Measurements from ENCODE around the gene SLC25A30. TPM values are rescaled to one million over a fixed set of nuclear protein-coding genes. Genes with fewer than 3 reads are reported as not detected.
A peak's percentile ranks its signal among the peaks of the same experiment; 100 is the strongest.

Gene SLC25A30
- total RNA-seq: 10 to 100 TPM in 1 of 4 donors, 1 to 10 TPM in 3; 2.4 to 15.6 (median 6.5) TPM

DNA sequence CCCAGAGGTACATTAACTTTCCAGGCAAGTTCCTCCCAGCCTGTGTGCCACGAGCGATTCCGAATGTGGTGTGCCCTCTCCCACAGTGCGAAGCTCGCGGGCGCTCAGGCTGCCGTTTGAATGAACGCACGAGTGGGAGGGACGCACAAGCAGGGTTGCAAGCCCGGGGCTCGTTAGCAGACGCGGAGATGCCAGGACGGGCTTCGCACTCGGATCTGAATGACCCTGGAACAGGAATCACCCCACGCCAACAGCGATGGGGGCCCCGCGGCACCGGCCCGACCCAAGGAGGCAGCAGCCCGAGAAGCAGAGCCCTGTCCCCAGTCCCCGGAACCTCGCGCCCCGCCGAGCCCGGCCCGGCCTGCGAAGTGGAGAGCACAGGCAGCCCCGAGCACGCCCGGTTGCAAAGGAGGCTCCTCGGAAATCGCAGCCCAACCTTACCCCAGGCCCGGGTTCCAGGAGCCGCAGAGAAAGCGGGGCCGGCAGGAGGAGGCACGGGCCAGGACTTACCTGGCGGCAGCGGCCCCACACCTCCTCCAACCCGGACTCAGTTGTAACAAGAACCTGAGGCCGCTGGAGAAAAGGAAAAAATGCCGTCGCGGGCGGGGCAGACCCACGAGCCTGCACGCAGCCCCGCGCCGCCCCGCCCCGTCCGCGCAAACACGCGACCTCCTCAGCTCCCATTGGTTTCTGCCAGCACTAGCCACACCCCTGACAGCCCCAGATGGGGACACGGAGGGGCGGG, at the start of gene SLC25A30:
SLC25A30 (minus strand) TSS at position 584 of the 745 bp plus-strand sequence. CDS start 6,948 bp downstream, outside the sequence.
- Histone ChIP-seq H3K36me3 (no peaks in the 10 kb centered on the region), H3K4me3 (peak within 1 kb of the TSS; percentile 31 to 81 (median 66)), H3K27ac (peak within 1 kb of the TSS; percentile 93 to 97 (median 95)), H3K27me3 (no peaks in the 10 kb centered on the region), H3K4me1 (peaks cover 7 to 46% (median 27%) of the 10 kb centered on the region in 4 donors), H3K9me3 (no peaks in the 10 kb centered on the region)
- TF ChIP-seq, protein P1, sequence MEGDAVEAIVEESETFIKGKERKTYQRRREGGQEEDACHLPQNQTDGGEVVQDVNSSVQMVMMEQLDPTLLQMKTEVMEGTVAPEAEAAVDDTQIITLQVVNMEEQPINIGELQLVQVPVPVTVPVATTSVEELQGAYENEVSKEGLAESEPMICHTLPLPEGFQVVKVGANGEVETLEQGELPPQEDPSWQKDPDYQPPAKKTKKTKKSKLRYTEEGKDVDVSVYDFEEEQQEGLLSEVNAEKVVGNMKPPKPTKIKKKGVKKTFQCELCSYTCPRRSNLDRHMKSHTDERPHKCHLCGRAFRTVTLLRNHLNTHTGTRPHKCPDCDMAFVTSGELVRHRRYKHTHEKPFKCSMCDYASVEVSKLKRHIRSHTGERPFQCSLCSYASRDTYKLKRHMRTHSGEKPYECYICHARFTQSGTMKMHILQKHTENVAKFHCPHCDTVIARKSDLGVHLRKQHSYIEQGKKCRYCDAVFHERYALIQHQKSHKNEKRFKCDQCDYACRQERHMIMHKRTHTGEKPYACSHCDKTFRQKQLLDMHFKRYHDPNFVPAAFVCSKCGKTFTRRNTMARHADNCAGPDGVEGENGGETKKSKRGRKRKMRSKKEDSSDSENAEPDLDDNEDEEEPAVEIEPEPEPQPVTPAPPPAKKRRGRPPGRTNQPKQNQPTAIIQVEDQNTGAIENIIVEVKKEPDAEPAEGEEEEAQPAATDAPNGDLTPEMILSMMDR (IDR thresholded peaks at IDR 0.05): no peak
- TF ChIP-seq POLR2A (IDR thresholded peaks at IDR 0.05) (peak; percentile 76), EP300 (IDR thresholded peaks at IDR 0.05; ENCODE audit: low read depth) (no peak), POLR2AphosphoS5 (IDR thresholded peaks at IDR 0.05) (peak; percentile 79 to 85 (median 83))
- peak; percentile 97 for DNase-seq
- 1% methylated on average over 30 of the region's 64 CpGs; no CpG with 5 or more reads in 1 of the 2 donors for WGBS, 2 donors (ENCODE audit: low coverage in 1 of 2)
- in situ Hi-C loops (cut with MboI; ENCODE audit: low pct_ligation_motif_present in 1 of 4, low pct_unique_long_range_greater_than_20kb in 1 of 4, low sequenced_read_pairs in 3 of 4) (no loop called here), intact Hi-C loops (cut with DNase I; ENCODE audit: low total_unique reads) (loop anchor here (5.0 kb wide), 1 partner anchor 44 kb away; the partner anchor contains the start of gene COG3)

DNA sequence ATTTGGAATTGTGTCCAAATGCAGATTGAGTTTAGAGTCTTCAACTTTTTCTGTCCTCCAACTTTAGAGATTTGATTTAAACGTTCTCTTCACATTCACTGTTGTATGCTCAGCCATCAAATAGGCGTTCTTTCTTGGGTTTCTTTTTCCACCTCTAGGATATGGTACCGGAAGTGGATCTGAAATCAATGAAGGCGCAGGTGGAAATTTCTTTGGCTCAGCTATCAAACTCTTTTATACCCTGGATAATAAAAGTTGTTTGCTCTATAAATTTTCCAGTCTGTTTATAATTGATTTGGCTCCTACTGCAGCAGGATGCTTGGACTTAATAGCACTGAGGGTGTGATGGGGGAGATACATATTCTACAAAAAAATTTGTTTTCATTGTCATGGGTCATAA, 48.2 kb upstream of the SLC25A30 start:
- no peaks in the 10 kb centered on the region for H3K9me3 ChIP-seq
- no peak for DNase-seq
- H3K4me1 ChIP-seq: peaks cover 21 to 51% (median 40%) of the 10 kb centered on the region in 4 donors
- intact Hi-C loops (cut with DNase I; ENCODE audit: low total_unique reads): no loop called here
- no peak for TF ChIP-seq EP300 (IDR thresholded peaks at IDR 0.05; ENCODE audit: low read depth)
- TF ChIP-seq POLR2A (IDR thresholded peaks at IDR 0.05): peak; percentile 20
- TF ChIP-seq POLR2AphosphoS5 (IDR thresholded peaks at IDR 0.05): peak in 1 of 3 donors; percentile 26
- TF ChIP-seq, protein P1 (IDR thresholded peaks at IDR 0.05): no peak
- H3K36me3 ChIP-seq: no peaks in the 10 kb centered on the region
- in situ Hi-C loops (cut with MboI; ENCODE audit: low pct_ligation_motif_present in 1 of 4, low pct_unique_long_range_greater_than_20kb in 1 of 4, low sequenced_read_pairs in 3 of 4): no loop called here
- WGBS, 2 donors (ENCODE audit: low coverage in 1 of 2): 39 to 51% methylated on average over 4 of the region's 4 CpGs
- H3K27me3 ChIP-seq: no peaks in the 10 kb centered on the region
- H3K4me3 ChIP-seq: peak overlapping the region in 3 of 4 donors; percentile 89 to 94 (median 91)
- peak overlapping the region; percentile 96 to 98 (median 97) for H3K27ac ChIP-seq

DNA sequence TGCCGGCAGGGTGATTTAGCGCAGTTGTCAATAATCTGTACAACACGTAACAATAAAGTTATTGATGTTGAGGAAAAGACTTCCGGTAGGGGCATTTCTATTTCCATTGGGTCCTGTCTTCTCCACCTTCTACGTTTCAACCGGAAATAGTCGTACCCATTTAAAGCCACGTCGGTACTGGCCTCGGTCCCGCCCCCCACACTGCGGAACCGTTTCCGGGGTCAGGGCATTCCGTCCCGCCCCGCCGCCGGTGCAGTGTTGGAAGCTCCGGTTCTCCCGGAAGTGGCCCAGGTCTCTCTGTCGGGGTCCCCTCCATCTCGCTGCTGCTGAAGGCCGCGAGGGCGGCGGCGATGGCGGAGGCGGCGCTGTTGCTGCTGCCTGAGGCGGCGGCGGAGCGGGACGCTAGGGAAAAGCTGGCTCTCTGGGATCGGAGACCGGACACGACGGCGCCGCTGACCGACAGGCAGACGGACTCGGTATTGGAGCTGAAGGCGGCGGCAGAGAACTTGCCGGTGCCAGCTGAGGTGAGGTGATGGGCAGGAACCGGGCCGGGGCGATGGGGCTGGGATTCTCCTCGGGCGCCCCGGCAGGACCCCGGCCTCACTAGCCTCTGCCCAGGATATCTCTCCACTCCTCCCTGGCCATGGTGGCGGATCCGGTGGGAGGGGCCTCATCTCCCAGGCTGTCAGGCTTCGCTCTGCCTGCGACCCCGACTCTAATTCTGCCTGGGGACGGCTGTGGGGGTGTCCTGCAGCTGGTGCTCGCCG, 46.7 kb upstream of the SLC25A30 start, which contains the start of gene COG3:
COG3 (plus strand) TSS at position 253 of the 767 bp plus-strand sequence; CDS start at position 351, 98 bp downstream.
- in situ Hi-C loops (cut with MboI; ENCODE audit: low pct_ligation_motif_present in 1 of 4, low pct_unique_long_range_greater_than_20kb in 1 of 4, low sequenced_read_pairs in 3 of 4): no loop called here
- TF ChIP-seq, protein P1 (IDR thresholded peaks at IDR 0.05): peak in 3 of 5 experiments; percentile 41 to 90 (median 84)
- TF ChIP-seq EP300 (IDR thresholded peaks at IDR 0.05; ENCODE audit: low read depth): no peak
- TF ChIP-seq POLR2A (IDR thresholded peaks at IDR 0.05): peak; percentile 93
- TF ChIP-seq POLR2AphosphoS5 (IDR thresholded peaks at IDR 0.05): peak; percentile 81 to 97 (median 93)
- H3K9me3 ChIP-seq: no peaks in the 10 kb centered on the region
- peak within 1 kb of the TSS; percentile 89 to 97 (median 92) for H3K4me3 ChIP-seq
- peak within 1 kb of the TSS; percentile 96 to 98 (median 97) for H3K27ac ChIP-seq
- peaks cover 21 to 47% (median 40%) of the 10 kb centered on the region in 4 donors for H3K4me1 ChIP-seq
- intact Hi-C loops (cut with DNase I; ENCODE audit: low total_unique reads): loop anchor here (5.0 kb wide), 1 partner anchor 48 kb away; the partner anchor contains the start of gene SLC25A30
- WGBS, 2 donors (ENCODE audit: low coverage in 1 of 2): 0 to 1% methylated on average over 1 to 60 of the region's 63 CpGs
- DNase-seq: peak; percentile 97
- H3K36me3 ChIP-seq: no peaks in the 10 kb centered on the region
- H3K27me3 ChIP-seq: no peaks in the 10 kb centered on the region
